ENCODE measurements around the gene CLCN1. TPM values are rescaled to one million over a fixed set of nuclear protein-coding genes. Genes with fewer than 3 reads are reported as not detected.

Gene CLCN1
- total RNA-seq, 1 experiment from 2014 or later, result 0.55 TPM

- no peak overlapping the region for H3K4me3 ChIP-seq (ENCODE audit: low read length)
- H3K9me3 ChIP-seq (ENCODE audit: low read length), result no peaks in the 10 kb centered on the region
- H3K9ac ChIP-seq (ENCODE audit: low read length), result no peak overlapping the region
- H3K27ac ChIP-seq (ENCODE audit: low read length), result no peak overlapping the region
- H4K20me1 ChIP-seq (ENCODE audit: low read length), result no peaks in the 10 kb centered on the region
- ChIA-PET CTCF (no interaction called here), POLR2A (ENCODE audit: unreplicated experiment) (no interaction called here)
- H3K36me3 ChIP-seq (ENCODE audit: low read depth, low read length), result no peaks in the 10 kb centered on the region; the same call in 1 of the 2 replicates
- intact Hi-C loops (cut with micrococcal nuclease), result no loop called here
- no peak overlapping the region for H2AFZ ChIP-seq (ENCODE audit: low read length)
- no peaks in the 10 kb centered on the region for H3K9me2 ChIP-seq (replicated peaks; ENCODE audit: low read length)
- H3F3A ChIP-seq (ENCODE audit: low read length, unreplicated experiment), result no peaks in the 10 kb centered on the region
- H3K4me1 ChIP-seq (ENCODE audit: insufficient read depth, low read length), result no peaks in the 10 kb centered on the region
- H3K79me2 ChIP-seq (ENCODE audit: low read length), result no peaks in the 10 kb centered on the region
- no peak for ATAC-seq
- no peak overlapping the region for H3K4me2 ChIP-seq (ENCODE audit: low read length)
- BruUV-seq (replicated peaks), result no TSS peak
- no peak for TF ChIP-seq EZH2 (IDR thresholded peaks at IDR 0.05; ENCODE audit: low read length, unreplicated experiment)
- TF ChIP-seq EZH2phosphoT487 (IDR thresholded peaks at IDR 0.05; ENCODE audit: borderline replicate concordance, low read length), result no peak
- TF ChIP-seq CTCF (conservative IDR thresholded peaks at IDR 0.05; ENCODE audit: low read depth, low read length), result no peak
- DNase-seq, result no peak
- no peaks in the 10 kb centered on the region for H3K27me3 ChIP-seq (ENCODE audit: low read length)
These were observed 82.7 kb downstream of the CLCN1 start for GRCh38 chr7:143398616-143399015.

GRCh38 chr7:143399151-143399550 is 83.2 kb downstream of the CLCN1 start:
- no peaks in the 10 kb centered on the region for H3K79me2 ChIP-seq (ENCODE audit: low read length)
- no TSS peak for BruUV-seq (replicated peaks)
- intact Hi-C loops (cut with micrococcal nuclease), result no loop called here
- no peaks in the 10 kb centered on the region; the same call in 1 of the 2 replicates for H3K36me3 ChIP-seq (ENCODE audit: low read depth, low read length)
- H3K4me3 ChIP-seq (ENCODE audit: low read length), result no peak overlapping the region
- ATAC-seq, result no peak
- H3K27ac ChIP-seq (ENCODE audit: low read length), result no peak overlapping the region
- ChIA-PET CTCF (interaction anchor here (0.5 kb wide), 1 partner anchor 29 kb away, joined by 4 read pairs; no protein-coding TSS in a partner anchor), POLR2A (ENCODE audit: unreplicated experiment) (no interaction called here)
- H3K9me3 ChIP-seq (ENCODE audit: low read length), result no peaks in the 10 kb centered on the region
- no peaks in the 10 kb centered on the region for H3K9me2 ChIP-seq (replicated peaks; ENCODE audit: low read length)
- no peaks in the 10 kb centered on the region for H3F3A ChIP-seq (ENCODE audit: low read length, unreplicated experiment)
- no peaks in the 10 kb centered on the region for H3K4me1 ChIP-seq (ENCODE audit: insufficient read depth, low read length)
- no peak overlapping the region for H2AFZ ChIP-seq (ENCODE audit: low read length)
- DNase-seq, result no peak
- TF ChIP-seq EZH2phosphoT487 (IDR thresholded peaks at IDR 0.05; ENCODE audit: borderline replicate concordance, low read length) (no peak), CTCF (conservative IDR thresholded peaks at IDR 0.05; ENCODE audit: low read depth, low read length) (no peak), EZH2 (IDR thresholded peaks at IDR 0.05; ENCODE audit: low read length, unreplicated experiment) (no peak)
- no peaks in the 10 kb centered on the region for H3K27me3 ChIP-seq (ENCODE audit: low read length)
- no peaks in the 10 kb centered on the region for H4K20me1 ChIP-seq (ENCODE audit: low read length)
- no peak overlapping the region for H3K9ac ChIP-seq (ENCODE audit: low read length)
- no peak overlapping the region for H3K4me2 ChIP-seq (ENCODE audit: low read length)

- DNase-seq (no peak), ATAC-seq (no peak)
- Histone ChIP-seq H3F3A (ENCODE audit: low read length, unreplicated experiment) (no peaks in the 10 kb centered on the region), H3K4me3 (ENCODE audit: low read length) (no peak overlapping the region), H3K4me1 (ENCODE audit: insufficient read depth, low read length) (no peaks in the 10 kb centered on the region), H3K9ac (ENCODE audit: low read length) (no peak overlapping the region), H3K4me2 (ENCODE audit: low read length) (no peak overlapping the region), H3K27me3 (ENCODE audit: low read length) (no peaks in the 10 kb centered on the region), H3K79me2 (ENCODE audit: low read length) (no peaks in the 10 kb centered on the region), H4K20me1 (ENCODE audit: low read length) (no peaks in the 10 kb centered on the region), H2AFZ (ENCODE audit: low read length) (no peak overlapping the region), H3K27ac (ENCODE audit: low read length) (no peak overlapping the region), H3K9me2 (replicated peaks; ENCODE audit: low read length) (no peaks in the 10 kb centered on the region), H3K9me3 (ENCODE audit: low read length) (no peaks in the 10 kb centered on the region), H3K36me3 (ENCODE audit: low read depth, low read length) (peaks cover 2% of the 10 kb centered on the region)
- TF ChIP-seq EZH2 (IDR thresholded peaks at IDR 0.05; ENCODE audit: low read length, unreplicated experiment) (no peak), EZH2phosphoT487 (IDR thresholded peaks at IDR 0.05; ENCODE audit: borderline replicate concordance, low read length) (no peak), CTCF (conservative IDR thresholded peaks at IDR 0.05; ENCODE audit: low read depth, low read length) (no peak)
- ChIA-PET POLR2A (ENCODE audit: unreplicated experiment) (no interaction called here), CTCF (interaction anchor here (0.5 kb wide), 1 partner anchor 30 kb away, joined by 4 read pairs; no protein-coding TSS in a partner anchor)
- BruUV-seq (replicated peaks), result no TSS peak
- intact Hi-C loops (cut with micrococcal nuclease), result no loop called here
These were observed 83.7 kb downstream of the CLCN1 start for GRCh38 chr7:143399642-143400041.
